22Rv1 (cell line): ENCODE results near the gene LILRB4.

Experiments used
- CTCF ChIP-seq: fragments of 450-650 bp; IDR thresholded peaks from 2 replicates; pipeline ENCODE4 v1.5.1; 2017; ENCODE audit warnings: mild to moderate bottlenecking
- ZFX ChIP-seq: fragments of 450-650 bp; IDR thresholded peaks from 2 replicates; pipeline ENCODE4 v1.6.1; 2017; ENCODE audit warnings: antibody characterized with exemption, borderline replicate concordance

GRCh38 chr19:54616057-54616456 lies 46.7 kb upstream of the LILRB4 start:
- TF ChIP-seq CTCF: no peak
- TF ChIP-seq ZFX: no peak
